ENCODE results near the gene NECTIN4.

The NECTIN4 gene

DNA sequence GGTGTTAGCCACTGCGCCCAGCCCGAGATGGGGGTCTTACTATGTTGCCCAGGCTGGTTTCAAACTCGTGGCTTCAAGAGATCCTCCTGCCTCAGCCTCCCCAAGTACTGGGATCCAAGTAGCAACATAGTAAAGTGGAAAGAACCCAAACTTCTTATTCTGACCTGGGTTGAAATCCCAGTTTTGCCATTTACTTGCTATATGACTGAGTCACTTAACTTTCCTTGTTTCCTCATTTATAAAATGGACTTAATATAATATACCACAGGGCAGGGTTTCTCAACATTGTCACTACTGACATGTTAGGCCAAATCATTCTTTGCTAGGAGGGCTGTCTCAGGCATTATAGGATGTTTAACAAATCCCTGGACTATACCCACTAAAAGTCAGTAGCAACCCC is 21.8 kb upstream of the NECTIN4 start:
- DNase-seq = no peak

DNA sequence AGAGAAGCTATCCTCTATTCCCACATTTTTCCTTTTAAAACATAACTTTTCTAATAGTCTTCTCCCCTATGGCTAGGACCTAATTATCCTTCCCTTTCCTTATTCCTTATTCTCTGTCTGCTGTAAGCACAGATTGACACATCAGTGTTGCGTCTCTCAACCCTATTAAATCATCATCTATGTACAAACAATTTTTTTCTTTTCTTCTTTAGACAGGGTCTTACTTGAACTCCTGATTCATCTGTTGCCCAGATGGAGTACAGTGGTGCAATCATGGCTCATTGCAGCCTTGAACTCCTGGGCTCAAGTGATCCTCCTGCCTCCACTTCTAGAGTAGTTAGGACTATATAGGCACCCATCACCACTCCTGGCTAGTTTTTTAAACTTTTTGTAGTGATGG is 17.1 kb upstream of the NECTIN4 start:
- DNase-seq = no peak

DNA sequence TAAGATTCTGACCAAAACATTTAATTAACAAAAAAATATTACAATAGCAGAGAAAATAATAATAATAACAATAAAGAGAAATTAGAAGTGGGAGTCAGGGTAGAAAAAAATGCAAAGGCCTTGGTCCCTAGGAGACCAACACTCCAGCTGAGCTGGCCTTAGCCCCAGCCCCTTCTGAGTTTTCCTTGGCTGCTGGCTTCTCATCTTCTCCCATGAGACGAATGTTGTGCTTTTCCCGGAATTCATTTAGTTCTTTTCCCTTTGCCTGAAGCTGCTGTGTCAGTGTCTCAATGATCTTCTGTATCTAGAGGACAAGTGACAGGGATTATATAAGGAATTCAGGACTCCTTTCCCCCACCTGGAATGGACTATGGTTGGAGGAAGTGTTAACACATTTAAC is 11.2 kb upstream of the NECTIN4 start:
- DNase-seq = no peak

GRCh38 chr1:161099090-161099802 is 9.9 kb upstream of the NECTIN4 start:
- DNase-seq = no peak

GRCh38 chr1:161098210-161099068 is 9.1 kb upstream of the NECTIN4 start, which contains the start of gene KLHDC9:
KLHDC9 (plus strand) TSS chr1:161098361; CDS start chr1:161098536, 175 bp downstream.
- DNase-seq = peak; percentile 81

DNA sequence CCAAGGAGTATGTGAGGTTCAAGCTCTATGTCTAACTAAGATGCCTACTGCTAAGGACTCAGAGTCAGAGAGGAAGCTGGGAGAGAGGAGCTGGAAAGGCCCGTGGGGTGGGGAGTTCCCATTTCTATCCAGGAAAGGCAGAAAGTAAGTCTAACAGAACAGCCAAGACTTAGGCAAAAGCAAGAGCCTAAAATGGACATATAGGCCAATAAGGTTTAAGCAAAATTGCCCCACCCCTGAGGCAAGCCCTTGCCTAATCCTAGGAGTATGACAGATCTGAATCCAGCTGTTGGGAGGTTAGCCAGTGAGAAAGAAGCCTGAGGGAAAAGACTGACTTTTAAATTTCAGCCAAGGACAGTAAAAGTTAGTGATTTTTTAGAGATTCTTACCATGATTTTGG is 7.2 kb upstream of the NECTIN4 start:
- DNase-seq = no peak

- DNase-seq = no peak
Measured at GRCh38 chr1:161096015-161096414, 6.7 kb upstream of the NECTIN4 start.

- no peak for DNase-seq
Measured at GRCh38 chr1:161095230-161095629, 5.9 kb upstream of the NECTIN4 start.

DNA sequence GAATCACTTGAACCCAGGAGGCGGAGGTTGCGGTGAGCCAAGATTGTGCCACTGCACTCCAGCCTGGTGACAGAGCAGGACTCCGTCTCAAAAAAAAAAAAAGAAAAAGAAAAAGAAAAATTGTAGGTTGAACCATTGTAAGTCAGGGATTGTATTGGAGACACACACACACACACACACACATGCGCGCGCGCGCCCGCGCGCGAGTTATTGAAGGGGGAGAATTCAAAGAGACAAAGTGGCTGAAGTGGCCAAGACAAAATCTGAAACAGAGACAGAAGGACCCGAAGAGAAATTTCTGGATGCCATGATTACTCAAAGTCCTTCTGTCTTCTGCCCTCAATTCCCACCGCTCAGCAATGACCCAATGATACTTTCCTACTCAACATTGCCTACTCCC is 5.1 kb upstream of the NECTIN4 start:
- no peak for DNase-seq

GRCh38 chr1:161092621-161093028 is 3.3 kb upstream of the NECTIN4 start:
- DNase-seq = no peak

GRCh38 chr1:161091796-161092507 is 2.6 kb upstream of the NECTIN4 start:
- DNase-seq = no peak

DNA sequence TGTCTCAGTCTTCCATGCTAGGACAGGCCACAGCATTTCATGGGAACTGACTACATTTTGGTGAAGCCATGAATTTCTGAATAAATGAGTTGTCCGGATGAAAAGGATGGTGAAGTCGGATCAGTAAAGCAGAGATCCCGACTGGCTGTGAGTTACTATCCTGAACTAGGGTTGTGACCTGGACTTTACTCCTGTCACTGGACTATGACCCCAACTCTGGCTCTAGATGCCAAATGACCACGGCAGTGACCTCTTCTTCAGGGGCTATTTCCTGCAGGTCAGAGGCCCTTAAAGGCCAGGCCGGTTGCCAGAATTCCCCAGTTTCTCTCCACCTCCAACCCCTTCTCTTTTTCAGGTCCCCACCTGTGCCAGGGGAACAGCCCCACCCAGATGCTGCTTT is 1.7 kb upstream of the NECTIN4 start:
- no peak for DNase-seq

DNA sequence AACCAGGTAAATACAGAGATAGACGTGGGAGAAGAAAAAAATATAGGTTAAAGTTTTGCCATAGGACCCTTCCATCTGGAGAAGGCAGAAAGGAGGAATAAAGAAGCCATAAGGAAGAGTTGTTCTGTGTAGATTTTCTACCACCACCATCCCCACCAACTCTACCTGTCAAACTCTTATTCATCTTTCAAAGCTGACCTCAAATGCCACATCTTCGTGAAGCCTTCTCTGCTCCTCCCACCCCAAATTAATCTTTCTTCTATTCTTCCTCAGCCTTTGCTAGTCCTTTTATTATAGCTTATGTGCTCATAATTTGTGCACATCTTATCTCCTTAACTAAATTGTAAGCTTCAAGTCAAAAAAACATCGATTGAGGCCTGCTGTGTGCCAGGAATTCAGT is 1.3 kb upstream of the NECTIN4 start:
- DNase-seq = no peak

- DNase-seq = no peak
Measured at GRCh38 chr1:161089938-161090337, 580 bp upstream of the NECTIN4 start.

DNA sequence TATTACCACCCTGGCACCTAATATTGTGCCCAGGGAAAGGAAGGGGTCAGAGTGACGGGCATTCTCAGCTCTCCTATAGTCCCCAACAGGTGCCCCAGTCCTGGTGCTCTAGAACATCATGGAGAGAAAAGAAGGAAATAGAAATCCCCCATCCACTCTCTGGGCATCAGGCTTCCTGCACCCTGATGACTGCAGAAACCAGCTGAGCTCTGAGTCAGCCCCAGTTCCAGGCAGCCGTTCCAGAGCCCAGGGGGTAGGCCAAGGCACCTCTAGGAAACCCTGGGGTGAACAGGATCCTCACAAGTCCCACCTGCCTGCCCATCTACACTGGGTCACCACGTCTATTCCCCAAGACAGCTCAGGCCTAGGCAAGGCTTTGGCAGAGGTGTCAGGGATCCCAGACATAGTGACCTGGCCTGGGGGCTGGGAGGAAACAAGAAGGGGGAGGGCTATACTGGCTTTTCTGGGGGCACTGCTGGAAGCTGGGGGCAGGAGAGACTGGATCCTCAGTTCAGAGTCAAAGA is 709 bp downstream of the NECTIN4 start:
- DNase-seq = no peak

- no peak for DNase-seq
Measured at GRCh38 chr1:161086457-161086856, 2.9 kb downstream of the NECTIN4 start.

DNA sequence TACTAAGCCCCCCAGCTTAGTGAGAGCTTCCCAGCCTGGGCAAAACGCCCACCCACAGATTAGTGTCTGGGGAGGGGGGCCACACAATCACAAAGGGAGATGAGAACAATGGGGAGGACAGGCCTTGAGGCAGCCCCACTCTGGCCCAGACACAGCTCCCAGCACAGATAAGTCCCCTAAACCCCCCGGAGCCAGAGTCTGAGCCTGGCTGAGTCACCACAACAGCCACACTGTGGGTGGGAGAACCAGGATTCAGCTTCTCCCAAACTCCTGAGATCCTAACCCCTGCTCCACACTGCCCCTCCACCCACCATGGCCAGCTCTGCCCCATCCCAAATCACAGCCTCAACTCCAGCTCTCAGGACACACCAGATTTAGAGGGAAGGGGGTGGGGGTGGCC is 4.2 kb downstream of the NECTIN4 start:
- no peak for DNase-seq

- DNase-seq = no peak
Measured at GRCh38 chr1:161084597-161084988, 4.8 kb downstream of the NECTIN4 start.

- no peak for DNase-seq
Measured at GRCh38 chr1:161083748-161084596, 5.4 kb downstream of the NECTIN4 start.

DNA sequence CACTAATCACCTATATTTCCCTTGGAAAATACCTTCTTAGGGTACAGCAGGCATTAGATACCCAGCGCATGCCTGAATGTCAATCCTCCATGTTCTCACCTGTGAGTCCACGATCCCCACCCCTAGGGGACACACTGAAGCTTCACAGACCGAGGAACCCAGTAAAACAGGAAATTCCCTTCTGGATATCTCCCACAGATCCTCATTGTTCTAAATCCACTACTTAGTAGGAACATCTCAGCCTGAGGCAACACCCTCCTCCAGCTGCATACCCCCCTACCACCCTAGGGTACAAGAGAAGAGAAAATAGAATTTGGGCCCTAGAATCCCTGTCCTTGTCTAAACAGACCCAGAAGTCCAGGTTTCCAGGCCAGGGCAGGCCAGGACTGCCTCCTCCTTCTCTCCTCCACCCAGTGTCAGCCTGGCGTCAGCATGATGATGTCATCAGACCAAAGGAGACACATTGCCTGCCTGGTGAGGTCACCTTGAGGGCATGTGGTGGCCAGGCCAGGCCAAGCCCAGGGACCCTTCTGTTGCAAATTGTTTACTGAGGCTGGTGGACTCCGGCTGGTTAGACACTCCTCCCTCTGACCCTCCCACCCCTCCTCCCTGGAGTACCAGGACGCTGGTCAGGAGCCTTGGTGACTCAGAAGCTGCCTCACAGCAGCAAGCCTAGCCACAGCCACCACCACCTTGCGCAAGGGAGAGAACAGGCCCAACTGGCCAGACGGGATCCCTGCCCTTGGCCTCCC is 6.2 kb downstream of the NECTIN4 start:
- no peak for DNase-seq

DNA sequence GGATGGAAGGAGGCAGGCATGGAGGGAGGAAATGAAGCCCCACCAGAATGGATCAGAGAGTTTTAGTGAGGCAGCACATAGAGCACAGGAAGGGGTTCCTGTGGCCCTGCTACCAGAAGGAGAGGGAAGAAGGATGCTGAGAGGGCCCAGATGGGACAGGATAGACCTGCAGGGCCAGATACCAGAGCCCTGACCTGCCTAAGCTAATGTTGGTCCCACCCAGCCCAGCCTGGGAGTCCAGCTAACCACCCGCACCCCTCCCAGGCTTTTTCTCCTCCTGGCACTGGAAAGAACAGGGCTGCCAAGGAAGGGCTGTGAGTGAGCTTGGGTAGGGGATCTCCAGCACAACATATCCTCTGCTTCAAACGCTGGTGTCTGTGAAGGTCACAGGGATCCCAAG is 6.9 kb downstream of the NECTIN4 start:
- no peak for DNase-seq

DNA sequence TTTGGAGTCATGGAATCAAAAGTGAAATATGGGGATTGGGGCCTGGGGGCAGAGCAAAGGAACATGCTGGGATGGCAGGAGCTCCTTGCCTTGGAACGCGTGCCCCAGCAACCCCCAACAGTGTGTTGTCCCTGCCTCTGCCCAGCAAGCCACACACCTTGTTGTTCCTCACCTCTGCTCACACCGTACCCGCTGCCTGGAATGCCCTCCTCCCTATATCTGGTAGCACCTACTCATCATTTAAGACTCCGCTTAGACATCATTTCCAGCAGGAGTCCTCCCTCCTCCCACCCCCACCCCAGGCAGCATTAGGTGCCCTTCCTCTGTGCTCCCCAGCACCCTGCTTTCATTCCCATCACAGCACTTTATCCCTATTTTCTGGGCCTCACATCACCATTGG is 7.8 kb downstream of the NECTIN4 start:
- DNase-seq = no peak

Measured in NCI-H1694 (cell line).